Endothelial cell of hepatic sinusoid (primary cell): ENCODE measurements around the gene TRMT10A.

Source experiments
- in situ Hi-C: cut with HindIII; loops from 2 replicates; pipeline ENCODE4 v1.10.0; 2017; ENCODE audit warnings: low sequenced_read_pairs

The TRMT10A gene

GRCh38 chr4:99563310-99564186, at the start of gene TRMT10A:
TRMT10A (minus strand) TSS chr4:99564039; CDS start chr4:99559338, 4,701 bp downstream.
- in situ Hi-C loops = no loop called here

- in situ Hi-C loops = no loop called here
Measured at GRCh38 chr4:99612704-99613103, 48.9 kb upstream of the TRMT10A start.

GRCh38 chr4:99612281-99612680, 48.4 kb upstream of the TRMT10A start:
- in situ Hi-C loops = no loop called here

- in situ Hi-C loops = no loop called here
Measured at GRCh38 chr4:99610605-99611175, 46.9 kb upstream of the TRMT10A start.

- in situ Hi-C loops = no loop called here
Measured at GRCh38 chr4:99608417-99608816, 44.6 kb upstream of the TRMT10A start.

- in situ Hi-C loops = no loop called here
Measured at GRCh38 chr4:99606716-99607115, 42.9 kb upstream of the TRMT10A start.

GRCh38 chr4:99594818-99595217, 31.0 kb upstream of the TRMT10A start:
- in situ Hi-C loops = no loop called here

- in situ Hi-C loops = no loop called here
Measured at GRCh38 chr4:99593781-99594641, 30.2 kb upstream of the TRMT10A start.

- in situ Hi-C loops = no loop called here
Measured at GRCh38 chr4:99591757-99592156, 27.9 kb upstream of the TRMT10A start.

- in situ Hi-C loops = no loop called here
Measured at GRCh38 chr4:99587803-99588202, 24.0 kb upstream of the TRMT10A start.

- in situ Hi-C loops = no loop called here
Measured at GRCh38 chr4:99587309-99587708, 23.5 kb upstream of the TRMT10A start.

GRCh38 chr4:99586797-99587196, 23.0 kb upstream of the TRMT10A start:
- in situ Hi-C loops = no loop called here

- in situ Hi-C loops = no loop called here
Measured at GRCh38 chr4:99586322-99586721, 22.5 kb upstream of the TRMT10A start.

- in situ Hi-C loops = no loop called here
Measured at GRCh38 chr4:99585516-99585915, 21.7 kb upstream of the TRMT10A start.

- in situ Hi-C loops = no loop called here
Measured at GRCh38 chr4:99578714-99579113, 14.9 kb upstream of the TRMT10A start.

- in situ Hi-C loops = no loop called here
Measured at GRCh38 chr4:99574530-99575324, 10.9 kb upstream of the TRMT10A start, which contains the start of gene MTTP. MTTP (plus strand) TSS chr4:99574824; CDS start chr4:99574910, 86 bp downstream.

GRCh38 chr4:99573735-99574368, 10.0 kb upstream of the TRMT10A start:
- in situ Hi-C loops = no loop called here

- in situ Hi-C loops = no loop called here
Measured at GRCh38 chr4:99572527-99573240, 8.8 kb upstream of the TRMT10A start.

- in situ Hi-C loops = no loop called here
Measured at GRCh38 chr4:99571883-99572282, 8.0 kb upstream of the TRMT10A start.
